DLD1 (cell line): ENCODE data around the gene TMEM53.
"Not testable (repeated sequence)": the region's sequence is repeated elsewhere in the genome, so short reads cannot be mapped to it uniquely, and the experiment has no call there.

Source experiments
- in situ Hi-C: cut with HindIII; loops from 2 replicates; pipeline ENCODE4 v1.10.0; 2017; ENCODE audit warnings: low sequenced_read_pairs

TMEM53 gene

GRCh38 chr1:44674113-44675000, at the start of gene TMEM53, which contains the start of gene ARMH1:
Gene TMEM53, minus strand, starts transcription at chr1:44674481. Its CDS starts 90 bp downstream, at chr1:44674391.
Gene ARMH1, plus strand, starts transcription at chr1:44674714. Its CDS starts 14,984 bp downstream, at chr1:44689698.
- in situ Hi-C loops: no loop called here

DNA sequence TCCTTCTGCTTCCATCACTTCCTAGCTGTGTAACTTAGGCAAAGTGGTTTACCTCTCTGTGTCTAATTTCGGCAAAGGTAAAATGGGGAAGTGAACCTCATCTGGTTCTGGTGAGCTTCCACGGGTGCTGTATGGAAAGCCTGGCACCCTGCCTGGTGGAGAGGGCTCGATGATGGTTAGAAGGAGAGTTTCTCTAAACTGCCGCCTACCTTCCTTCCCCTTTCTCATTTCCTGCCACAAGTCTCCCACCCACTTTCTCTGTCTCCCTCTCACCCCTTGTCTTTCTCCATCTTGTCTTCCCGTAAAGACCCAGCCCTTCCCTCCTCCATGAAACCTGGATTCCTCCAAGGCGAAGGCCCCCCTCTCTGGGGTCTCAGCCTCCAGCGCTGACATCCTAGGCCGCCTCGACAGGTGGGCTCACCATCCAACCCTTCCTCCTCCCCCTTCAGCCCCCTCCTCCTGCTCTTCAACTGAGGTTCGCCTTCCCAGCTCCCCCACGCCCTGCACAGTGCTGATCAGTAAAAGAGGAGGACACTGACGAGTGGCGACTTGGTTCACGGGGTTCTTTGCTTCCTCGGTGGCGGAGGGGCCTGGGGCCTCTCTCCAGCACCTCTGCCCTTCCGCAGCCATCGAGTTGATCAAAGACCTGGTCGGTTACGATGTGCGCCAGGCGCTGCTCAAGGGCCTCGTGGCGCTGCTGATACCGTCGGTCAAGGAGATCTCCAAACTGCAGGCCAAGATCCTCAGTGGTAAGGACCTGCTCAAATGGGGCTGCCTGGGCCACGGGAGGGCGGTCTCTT, 49.4 kb upstream of the TMEM53 start:
- in situ Hi-C loops: no loop called here

GRCh38 chr1:44723064-44723463, 48.8 kb upstream of the TMEM53 start:
- in situ Hi-C loops: no loop called here

- in situ Hi-C loops: no loop called here
These were observed 47.4 kb upstream of the TMEM53 start for GRCh38 chr1:44721485-44722361.

GRCh38 chr1:44720281-44720680, 46.0 kb upstream of the TMEM53 start:
- in situ Hi-C loops: no loop called here

- in situ Hi-C loops: no loop called here
These were observed 45.0 kb upstream of the TMEM53 start for GRCh38 chr1:44719318-44719717.

- in situ Hi-C loops: no loop called here
These were observed 43.8 kb upstream of the TMEM53 start for GRCh38 chr1:44718091-44718490.

DNA sequence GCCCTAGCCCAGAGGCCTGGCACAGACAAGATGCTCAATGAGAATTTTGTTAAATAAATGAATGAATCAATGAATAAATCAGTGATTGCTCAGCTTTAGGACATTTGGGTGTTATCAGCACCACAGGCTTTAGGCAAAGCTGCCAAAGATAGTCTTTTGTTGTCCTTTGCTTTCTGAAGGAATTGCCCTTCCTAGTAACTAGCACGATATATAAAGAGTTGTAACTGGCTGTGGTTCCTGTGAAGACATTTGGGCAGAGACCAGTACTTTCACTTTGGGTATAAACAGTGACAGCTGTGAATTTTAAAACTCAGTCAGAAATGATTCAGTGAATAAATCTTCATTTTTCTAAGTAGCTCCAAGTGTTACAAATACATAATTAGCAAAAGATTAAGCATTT, 43.4 kb upstream of the TMEM53 start:
- in situ Hi-C loops: no loop called here

DNA sequence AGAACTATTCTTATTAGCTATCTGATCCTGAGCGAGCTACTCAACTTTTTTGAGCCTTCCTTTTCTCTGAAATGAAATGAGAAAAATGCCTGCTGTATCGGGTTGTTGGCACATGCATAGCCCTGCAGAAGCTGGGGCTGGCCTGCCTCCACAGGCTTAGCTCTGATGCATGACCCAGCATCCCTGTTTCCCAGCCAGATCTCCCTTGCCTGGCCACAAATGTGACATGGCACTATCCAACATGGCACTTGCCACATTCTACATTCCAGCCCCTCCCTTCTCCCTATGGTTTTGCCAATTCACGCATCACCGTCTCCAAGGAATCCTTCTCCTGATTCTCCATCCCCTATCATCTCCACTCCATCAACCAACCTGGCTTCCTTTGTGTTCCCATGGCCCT, 42.9 kb upstream of the TMEM53 start:
- in situ Hi-C loops: no loop called here

DNA sequence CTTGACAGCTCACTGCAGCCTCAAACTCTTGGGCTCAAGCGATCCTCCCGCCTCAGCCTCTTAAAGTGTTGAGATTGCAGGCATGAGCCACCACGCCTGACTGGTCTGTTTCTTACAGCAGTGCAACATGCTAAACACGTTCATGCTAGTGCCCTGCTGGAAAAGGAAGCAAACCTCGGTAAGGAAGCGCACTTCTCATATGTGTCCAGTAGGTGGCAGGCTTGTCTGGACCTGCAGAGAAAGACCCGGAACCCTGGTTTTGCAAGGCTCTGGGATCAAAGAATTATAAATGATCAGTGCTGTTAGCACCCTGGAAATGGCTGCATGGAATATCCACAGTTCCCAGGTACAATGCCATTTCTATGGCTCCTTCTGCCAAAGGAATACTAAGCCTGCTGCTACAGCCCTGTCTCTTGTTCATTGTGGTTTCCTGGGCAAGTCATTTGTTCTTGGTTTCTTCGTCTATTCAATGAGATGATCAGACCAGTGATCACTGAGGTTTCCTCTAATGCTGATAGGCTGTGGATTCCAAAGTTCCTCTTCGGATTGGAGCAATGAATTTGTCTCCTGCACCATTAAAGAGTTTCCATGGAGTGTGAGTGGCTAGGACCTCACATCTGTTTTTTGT, 40.8 kb upstream of the TMEM53 start:
- in situ Hi-C loops: no loop called here

DNA sequence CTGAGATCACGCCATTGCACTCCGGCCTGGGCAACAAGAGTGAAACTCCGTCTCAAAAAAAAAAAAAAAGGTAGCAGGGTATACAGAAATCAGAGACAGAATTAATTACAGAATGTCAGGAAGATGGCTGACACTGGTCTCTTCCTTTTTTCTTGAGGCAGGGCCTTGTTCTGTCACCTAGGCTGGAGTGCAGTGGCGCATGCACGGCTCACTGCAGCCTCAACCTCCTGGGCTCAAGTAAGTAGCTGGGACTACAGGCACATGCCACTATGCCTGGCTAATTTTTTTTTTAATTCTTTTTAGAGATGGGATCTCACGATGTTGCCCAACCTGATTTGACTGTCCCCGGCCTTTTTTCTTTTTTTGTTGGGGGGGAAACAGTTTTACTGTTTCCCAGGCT, 40.3 kb upstream of the TMEM53 start:
- in situ Hi-C loops: no loop called here

DNA sequence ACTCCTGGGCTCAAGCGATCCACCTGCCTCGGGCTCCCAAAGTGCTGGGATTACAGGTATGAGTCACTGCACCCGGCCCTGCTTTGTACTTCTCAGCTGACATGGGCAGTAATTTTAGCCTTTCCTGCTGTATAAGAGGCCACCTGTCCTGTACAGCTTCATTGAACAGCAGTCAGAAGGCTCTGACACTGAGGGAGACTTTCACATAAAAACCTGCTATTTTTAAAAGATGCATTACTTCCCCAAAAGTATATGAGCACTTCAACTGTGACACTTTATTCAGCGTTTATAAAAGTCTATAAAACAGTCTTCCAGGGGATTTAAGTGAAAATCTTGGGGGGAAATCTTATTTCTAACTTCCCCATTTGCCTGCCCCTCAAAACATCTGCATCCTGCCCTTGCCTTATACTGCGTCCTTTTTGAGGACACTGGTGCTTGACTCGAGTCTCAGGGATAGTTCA, 39.1 kb upstream of the TMEM53 start:
- in situ Hi-C loops: no loop called here

GRCh38 chr1:44707959-44708831, 33.9 kb upstream of the TMEM53 start:
- in situ Hi-C loops: no loop called here

GRCh38 chr1:44707112-44707881, 33.0 kb upstream of the TMEM53 start:
- in situ Hi-C loops: no loop called here

- in situ Hi-C loops: no loop called here
These were observed 31.7 kb upstream of the TMEM53 start for GRCh38 chr1:44705938-44706337.

DNA sequence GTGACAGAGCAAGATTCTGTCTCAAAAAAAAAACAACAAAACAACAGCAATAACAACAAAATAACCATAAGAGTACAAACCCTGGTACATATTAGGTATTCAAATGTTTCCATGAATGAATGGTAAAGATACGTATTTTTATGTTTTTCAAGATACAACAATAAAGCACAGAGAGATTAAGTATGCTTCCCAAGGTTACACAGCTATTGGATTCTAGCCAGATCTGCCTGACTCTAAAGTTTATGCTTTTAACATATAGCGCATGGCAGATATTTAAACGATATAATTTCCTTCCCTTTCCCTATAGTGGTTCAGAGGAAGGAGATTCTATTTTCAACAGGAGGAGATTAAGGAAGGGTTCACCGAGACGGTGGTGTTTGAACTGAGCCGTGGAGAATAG, 31.2 kb upstream of the TMEM53 start:
- in situ Hi-C loops: no loop called here

DNA sequence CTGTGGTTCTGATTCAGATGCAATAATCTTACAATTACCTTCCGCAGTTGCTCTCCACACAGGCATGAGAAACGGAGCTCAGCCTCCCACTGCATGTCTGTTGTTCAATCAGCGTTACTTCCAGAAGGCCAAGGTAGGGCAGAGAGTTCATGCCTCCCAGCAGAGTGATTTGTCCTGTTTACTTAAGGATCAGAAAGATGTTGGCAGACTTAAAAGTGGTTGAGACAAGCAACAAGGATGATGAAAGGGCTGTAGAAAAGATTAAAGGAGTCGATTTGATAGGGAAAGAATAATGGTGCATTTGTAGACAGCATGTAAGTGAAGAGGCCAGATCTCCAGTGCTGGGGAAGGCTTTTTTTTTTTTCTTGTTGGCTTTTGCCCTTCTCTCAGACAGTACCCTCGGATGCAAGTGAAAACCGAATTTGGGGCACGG, 26.9 kb upstream of the TMEM53 start:
- in situ Hi-C loops: no loop called here

GRCh38 chr1:44700573-44700972, 26.3 kb upstream of the TMEM53 start:
- in situ Hi-C loops: no loop called here

- in situ Hi-C loops: not testable (repeated sequence)
These were observed 25.1 kb upstream of the TMEM53 start for GRCh38 chr1:44699375-44699774.
